Measurements from ENCODE around the gene BTBD16. TPM values are rescaled to one million over a fixed set of nuclear protein-coding genes. Genes with fewer than 3 reads are reported as not detected.

Gene BTBD16
- total RNA-seq, 2 donors from 2014 or later = not detected

DNA sequence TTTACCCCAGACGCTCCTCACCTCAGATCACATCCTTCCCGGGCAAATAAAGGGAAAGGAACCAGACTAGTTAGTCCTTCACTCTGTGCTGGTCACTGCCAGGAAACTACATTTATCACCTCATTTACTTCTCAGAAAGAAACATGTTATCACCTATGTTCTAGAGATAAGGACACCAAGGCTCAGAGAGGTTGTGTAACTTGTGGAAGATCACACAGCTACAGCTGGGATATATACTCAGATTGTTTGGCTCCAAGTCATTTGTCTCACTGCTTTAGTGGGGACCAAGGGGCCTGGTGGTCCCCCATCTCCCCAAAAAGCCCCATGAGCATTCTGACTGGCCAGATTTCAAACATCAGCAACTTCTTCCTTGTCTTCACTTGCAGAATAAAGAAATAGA is 17.5 kb upstream of the BTBD16 start:
- 92 to 94% methylated on average over 2 of the region's 2 CpGs for WGBS, 2 donors
- Histone ChIP-seq H3K4me1 (no peaks in the 10 kb centered on the region), H3K27me3 (no peaks in the 10 kb centered on the region), H3K27ac (no peak overlapping the region), H3K9me3 (no peaks in the 10 kb centered on the region), H3K4me3 (no peak overlapping the region), H3K36me3 (replicated peaks in 1 of 2; ENCODE audit: insufficient read depth in 1 of 2, low read depth in 2 of 2) (no peaks in the 10 kb centered on the region)
- TF ChIP-seq POLR2A (IDR thresholded peaks at IDR 0.05) (no peak), CTCF (IDR thresholded peaks at IDR 0.05) (no peak)
- intact Hi-C loops (cut with DNase I) = no loop called here
- ATAC-seq = no peak
- no peak for DNase-seq

DNA sequence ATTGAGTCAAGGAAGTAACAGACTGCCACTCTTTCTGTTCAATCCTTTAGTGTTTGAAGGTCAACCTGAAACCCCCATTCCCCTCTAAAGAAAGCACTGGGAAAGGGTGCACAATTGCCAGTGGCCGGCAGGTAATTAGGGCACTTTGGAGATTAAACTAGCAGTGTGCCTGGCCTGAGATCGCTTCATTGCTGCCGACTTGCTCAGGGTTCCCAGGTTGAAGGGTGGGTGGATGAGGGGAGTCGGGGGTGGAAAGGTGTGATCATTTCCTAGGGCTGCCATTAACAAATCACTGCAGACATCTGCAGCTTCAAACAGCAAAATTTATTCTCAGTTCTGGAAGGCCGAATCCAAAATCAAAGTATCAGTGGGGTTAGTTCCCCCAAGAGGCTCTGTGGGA is 16.3 kb upstream of the BTBD16 start:
- 87 to 88% methylated on average over 5 of the region's 5 CpGs for WGBS, 2 donors
- TF ChIP-seq CTCF (IDR thresholded peaks at IDR 0.05) (no peak), POLR2A (IDR thresholded peaks at IDR 0.05) (no peak)
- Histone ChIP-seq H3K9me3 (no peaks in the 10 kb centered on the region), H3K4me3 (no peak overlapping the region), H3K27me3 (no peaks in the 10 kb centered on the region), H3K36me3 (replicated peaks in 1 of 2; ENCODE audit: insufficient read depth in 1 of 2, low read depth in 2 of 2) (no peaks in the 10 kb centered on the region), H3K27ac (no peak overlapping the region), H3K4me1 (no peaks in the 10 kb centered on the region)
- no peak for DNase-seq
- intact Hi-C loops (cut with DNase I) = no loop called here
- no peak for ATAC-seq

- DNase-seq (no peak), ATAC-seq (no peak)
- Histone ChIP-seq H3K4me1 (no peaks in the 10 kb centered on the region), H3K9me3 (no peaks in the 10 kb centered on the region), H3K36me3 (replicated peaks in 1 of 2; ENCODE audit: insufficient read depth in 1 of 2, low read depth in 2 of 2) (no peaks in the 10 kb centered on the region), H3K27ac (no peak overlapping the region), H3K27me3 (no peaks in the 10 kb centered on the region), H3K4me3 (no peak overlapping the region)
- 87 to 88% methylated on average over 13 to 14 of the region's 14 CpGs for WGBS, 2 donors
- TF ChIP-seq POLR2A (IDR thresholded peaks at IDR 0.05) = no peak
- no peak for TF ChIP-seq CTCF (IDR thresholded peaks at IDR 0.05)
- intact Hi-C loops (cut with DNase I) = no loop called here
Measured at GRCh38 chr10:122255509-122256301, 15.4 kb upstream of the BTBD16 start.

DNA sequence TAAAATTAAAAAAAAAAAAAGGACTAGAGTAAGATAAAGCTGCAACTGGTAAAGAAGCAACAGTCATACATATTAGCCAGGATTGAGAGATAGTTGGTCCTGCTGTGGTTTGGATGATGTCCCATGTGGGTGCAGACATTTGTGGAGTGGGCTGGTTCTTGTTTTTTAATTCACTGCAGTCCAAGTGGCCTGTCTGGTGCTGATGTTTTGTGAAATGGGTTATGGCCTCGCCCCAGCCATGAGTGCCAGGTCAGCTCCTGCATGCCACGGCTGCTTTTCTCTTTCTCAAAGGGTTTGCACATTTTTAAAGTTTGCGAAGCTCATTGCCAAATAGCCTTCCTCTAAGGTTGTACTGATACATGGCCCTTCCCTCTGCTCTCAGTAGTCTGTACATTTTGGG is 14.1 kb upstream of the BTBD16 start:
- WGBS, 2 donors = 93% methylated on average over 3 of the region's 3 CpGs
- no peak for DNase-seq

More for the DNA sequence above, 14.1 kb upstream of the BTBD16 start:
- H3K27ac ChIP-seq = no peak overlapping the region
- no peaks in the 10 kb centered on the region for H3K36me3 ChIP-seq (replicated peaks in 1 of 2; ENCODE audit: insufficient read depth in 1 of 2, low read depth in 2 of 2)
- no peak overlapping the region for H3K4me3 ChIP-seq
- no peaks in the 10 kb centered on the region for H3K9me3 ChIP-seq
- TF ChIP-seq POLR2A (IDR thresholded peaks at IDR 0.05) = no peak
- no peak for TF ChIP-seq CTCF (IDR thresholded peaks at IDR 0.05)
- intact Hi-C loops (cut with DNase I) = no loop called here
- H3K4me1 ChIP-seq = no peaks in the 10 kb centered on the region
- no peaks in the 10 kb centered on the region for H3K27me3 ChIP-seq
- no peak for ATAC-seq

All from body of pancreas (tissue), 4 donors.